Activated CD8-positive, alpha-beta T cell treated with anti-CD3 and anti-CD28 coated beads, Interleukin-2, amount 10 ng/mL, durations not matched to agents 7 days and 5 days (primary cell): ENCODE data around the gene PGBD5. TPM values are rescaled to one million over a fixed set of nuclear protein-coding genes. Genes with fewer than 3 reads are reported as not detected.

Source experiments
- ATAC-seq: fragments of 150-1000 bp; cut with Tn5 transposase; one replicate; pipeline ENCODE4 v1.10.0; 2021; ENCODE audit warnings: moderate library complexity
- CTCF ChIA-PET: fragments of 350-600 bp; sonication (Branson Sonifier 250); formaldehyde crosslinking; loops from one replicate; lab custom pipeline; 2021; ENCODE audit warnings: antibody characterized with exemption; lab: Charles Lee
- POLR2A ChIA-PET: fragments of 350-600 bp; sonication (Branson Sonifier 250); formaldehyde crosslinking; loops from one replicate; lab custom pipeline; 2021; ENCODE audit warnings: antibody characterized with exemption; lab: Charles Lee
- DNase-seq: peaks from one replicate; pipeline ENCODE4 v3.0.0-alpha.2; 2020
- H3K27ac Mint-ChIP-seq: one replicate; pipeline ENCODE4 v1.8.0; 2021; ENCODE audit warnings: mild to moderate bottlenecking, mixed read lengths
- H3K27me3 Mint-ChIP-seq: one replicate; pipeline ENCODE4 v1.8.0; 2021; ENCODE audit warnings: low read depth, mixed read lengths
- H3K36me3 Mint-ChIP-seq: one replicate; pipeline ENCODE4 v1.8.0; 2021; ENCODE audit warnings: low read depth, mixed read lengths
- H3K4me1 Mint-ChIP-seq: one replicate; pipeline ENCODE4 v1.8.0; 2021; ENCODE audit warnings: low read depth, mixed read lengths
- H3K4me3 Mint-ChIP-seq: one replicate; pipeline ENCODE4 v1.8.0; 2021; ENCODE audit warnings: mild to moderate bottlenecking, mixed read lengths
- H3K9me3 Mint-ChIP-seq: one replicate; pipeline ENCODE4 v1.8.0; 2022; ENCODE audit warnings: mixed read lengths; ENCODE audit not compliant: insufficient read depth
- total RNA-seq, 2 experiments: library from RNA; stranded (reverse); gene quantifications; one replicate each; pipeline ENCODE4 v1.2.3, GENCODE V29; 2021

PGBD5 gene
- total RNA-seq, 2 experiments from 2014 or later = not detected

DNA sequence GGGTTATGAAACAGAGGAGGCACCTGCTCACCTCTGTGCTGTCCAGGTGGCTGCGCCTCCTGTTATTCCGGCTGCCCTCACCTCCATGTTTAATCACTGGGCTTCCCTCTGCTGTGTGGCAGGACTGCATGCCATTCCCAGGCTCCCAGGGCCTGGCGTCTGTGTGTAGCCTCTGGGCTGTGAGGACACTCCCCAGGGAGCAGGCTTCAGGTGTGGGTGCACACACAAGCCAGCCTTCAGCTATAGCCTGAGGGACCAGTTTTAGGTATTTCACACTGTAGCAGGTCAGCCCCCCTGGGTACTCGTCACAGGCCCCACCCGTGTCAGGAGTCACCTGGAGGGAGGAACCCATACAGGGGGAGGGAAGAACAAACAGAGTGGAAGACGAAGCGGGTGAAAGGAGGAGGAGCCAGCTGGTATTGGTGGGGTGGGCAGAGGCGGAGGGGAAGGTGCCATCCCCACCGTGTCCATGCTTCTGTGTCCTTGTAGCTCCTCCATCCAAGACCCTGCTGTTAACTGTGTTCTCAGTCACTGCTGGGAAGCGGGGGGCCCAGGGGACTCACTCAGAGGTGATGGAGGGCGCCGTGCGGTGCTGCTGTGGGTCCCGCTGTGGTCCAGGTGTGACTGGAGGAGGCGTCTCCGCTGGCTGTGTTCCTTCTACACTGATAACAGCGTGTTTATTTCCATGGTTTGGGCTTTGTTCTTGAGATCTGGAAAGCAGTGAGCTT is 158.6 kb downstream of the PGBD5 start:
- H3K9me3 Mint-ChIP-seq = no peaks in the 10 kb centered on the region
- CTCF ChIA-PET = interaction anchor here (0.9 to 2.3 kb wide), 3 partner anchors 13 to 191 kb away, joined by 3 to 7 read pairs (median 5); no protein-coding TSS in a partner anchor
- H3K4me3 Mint-ChIP-seq = no peak overlapping the region
- H3K36me3 Mint-ChIP-seq = peaks cover 15% of the 10 kb centered on the region
- no peaks in the 10 kb centered on the region for H3K27me3 Mint-ChIP-seq
- H3K27ac Mint-ChIP-seq = no peak overlapping the region
- no peak for ATAC-seq
- no peak for DNase-seq
- H3K4me1 Mint-ChIP-seq = peaks cover 29% of the 10 kb centered on the region
- POLR2A ChIA-PET = no interaction called here

DNA sequence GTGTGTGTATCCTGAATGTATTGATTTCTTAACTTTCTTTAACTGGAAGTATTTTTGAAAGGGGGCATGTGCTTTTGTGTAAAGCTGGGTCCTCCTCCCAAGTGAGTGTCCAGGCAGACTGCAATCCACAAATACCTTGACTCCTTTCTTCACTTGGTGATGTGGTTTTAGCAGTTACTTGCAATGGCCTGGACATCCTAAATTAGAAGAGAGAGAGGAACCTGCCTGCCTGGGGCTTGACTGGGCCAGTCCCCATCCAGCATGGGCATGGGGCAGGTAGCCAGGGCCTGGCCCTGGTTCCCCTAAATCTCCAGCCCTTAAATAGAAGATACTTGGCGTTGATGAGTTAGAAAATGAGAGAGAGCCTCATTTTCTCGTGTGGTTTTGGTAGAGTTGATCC is 159.7 kb downstream of the PGBD5 start:
- H3K9me3 Mint-ChIP-seq = no peaks in the 10 kb centered on the region
- ATAC-seq = no peak
- H3K4me3 Mint-ChIP-seq = no peak overlapping the region
- POLR2A ChIA-PET = interaction anchor here (0.6 kb wide), 2 partner anchors 58 to 690 kb away, joined by 4 read pairs; no protein-coding TSS in a partner anchor
- peaks cover 21% of the 10 kb centered on the region for H3K4me1 Mint-ChIP-seq
- no peak for DNase-seq
- no peak overlapping the region for H3K27ac Mint-ChIP-seq
- H3K36me3 Mint-ChIP-seq = peaks cover 12% of the 10 kb centered on the region
- H3K27me3 Mint-ChIP-seq = no peaks in the 10 kb centered on the region
- CTCF ChIA-PET = interaction anchor here (2.3 kb wide), 1 partner anchor 51 kb away, joined by 7 read pairs; no protein-coding TSS in a partner anchor

DNA sequence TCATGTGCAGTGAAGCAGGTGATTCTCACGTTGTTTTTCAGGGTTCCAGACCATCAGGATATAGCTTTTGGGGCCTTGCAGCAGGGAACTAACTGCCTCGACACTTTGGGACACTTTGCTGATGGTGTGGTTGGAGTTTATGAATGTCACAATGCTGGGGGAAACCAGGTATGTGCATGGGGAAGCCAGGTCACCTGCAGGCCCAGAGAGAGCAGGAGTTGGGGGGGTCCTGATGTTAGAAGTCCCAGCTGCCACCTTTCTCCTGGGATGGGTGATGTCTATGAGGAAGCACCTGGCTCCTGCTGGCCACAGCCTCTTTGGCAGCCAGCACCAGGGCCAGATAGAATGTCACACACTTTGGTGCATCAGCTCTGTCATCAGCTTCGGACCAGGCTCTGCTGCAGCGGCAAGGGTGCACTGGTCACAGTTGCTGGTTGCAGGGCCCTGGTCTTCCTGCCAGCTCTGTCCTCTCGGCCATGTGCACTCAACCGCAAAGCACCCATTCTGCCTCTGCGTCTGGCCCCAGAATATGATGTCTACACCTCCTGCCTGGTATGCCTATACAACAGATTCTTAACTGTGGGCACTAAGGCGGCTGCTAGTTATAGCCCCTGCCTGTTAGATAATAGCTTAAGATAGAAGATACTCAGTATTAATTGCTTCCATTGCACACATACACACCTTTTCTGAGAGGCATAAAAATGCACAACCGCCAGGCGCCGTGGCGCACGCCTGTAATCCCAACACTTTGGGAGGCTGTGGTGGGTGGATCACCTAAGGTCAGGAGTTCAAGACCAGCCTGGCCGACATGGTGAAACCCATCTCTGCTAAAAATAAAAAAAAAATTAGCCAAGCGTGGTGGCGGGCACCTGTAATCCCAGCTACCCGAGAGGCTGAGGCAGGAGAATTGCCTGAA is 160.7 kb downstream of the PGBD5 start:
- Mint-ChIP-seq H3K9me3 (no peaks in the 10 kb centered on the region), H3K27me3 (no peaks in the 10 kb centered on the region), H3K4me3 (no peak overlapping the region), H3K4me1 (peaks cover 11% of the 10 kb centered on the region), H3K27ac (no peak overlapping the region), H3K36me3 (peaks cover 12% of the 10 kb centered on the region)
- ATAC-seq (no peak), DNase-seq (no peak)
- ChIA-PET POLR2A (interaction anchor here (0.6 to 1.2 kb wide), 3 partner anchors 9 to 689 kb away, joined by 3 to 4 read pairs (median 4); no protein-coding TSS in a partner anchor), CTCF (interaction anchor here (2.3 kb wide), 1 partner anchor 50 kb away, joined by 7 read pairs; no protein-coding TSS in a partner anchor)

Other genes with a start within 250 kb of the PGBD5 start
- 10 to 100 TPM; 29.9 to 31.2 TPM for gene COG2, start 216.1 kb upstream of the PGBD5 start, total RNA-seq